H1 (cell line): Measurements from ENCODE around the gene LY9. TPM values are rescaled to one million over a fixed set of nuclear protein-coding genes. Genes with fewer than 3 reads are reported as not detected.

Source experiments
- CTCF ChIA-PET: fragments of 300-600 bp; sonication (Branson Sonifier 250); formaldehyde crosslinking; loops from one replicate; lab custom pipeline; 2021; ENCODE audit not compliant: partially characterized antibody; lab: Charles Lee
- POLR2A ChIA-PET: fragments of 300-600 bp; sonication (Branson Sonifier 250); formaldehyde crosslinking; loops from one replicate; lab custom pipeline; 2021; ENCODE audit warnings: inconsistent platforms; ENCODE audit not compliant: partially characterized antibody; lab: Charles Lee
- DNase-seq, 2 experiments: peaks; one replicate each; pipeline versions ENCODE4 v3.0.0 to v3.0.0-alpha.2; 2010 to 2022; ENCODE audit warnings: low spot score in 2 of 2, low read depth in 1 of 2, mixed read lengths in 1 of 2
- FAIRE-seq: peaks from 2 replicates; lab custom pipeline; 2011; peaks lifted over from hg19 to GRCh38; lab: Jason Lieb, UNC
- H2AFZ ChIP-seq: 2 replicates; pipeline ENCODE4 v1.8.1; 2012; ENCODE audit warnings: low read length, inconsistent platforms
- H2AK5ac ChIP-seq: 2 replicates; pipeline ENCODE4 v1.6.1; 2013; ENCODE audit warnings: low read depth, low read length
- H2BK120ac ChIP-seq: replicated peaks from 2 replicates; pipeline ENCODE3; 2013; ENCODE audit warnings: low read depth, low read length, inconsistent platforms
- H2BK12ac ChIP-seq: 2 replicates; pipeline ENCODE4 v1.6.1; 2013; ENCODE audit warnings: low read depth, low read length
- H2BK15ac ChIP-seq: 2 replicates; pipeline ENCODE4 v1.6.1; 2013; ENCODE audit warnings: low read length
- H2BK20ac ChIP-seq: 2 replicates; pipeline ENCODE4 v1.6.1; 2013; ENCODE audit warnings: low read length
- H2BK5ac ChIP-seq: 2 replicates; pipeline ENCODE4 v1.6.1; 2013; ENCODE audit warnings: low read depth, low read length
- H3K14ac ChIP-seq: 2 replicates; pipeline ENCODE4 v1.6.1; 2013; ENCODE audit warnings: inconsistent platforms; ENCODE audit not compliant: insufficient read length
- H3K18ac ChIP-seq: 2 replicates; pipeline ENCODE4 v1.6.1; 2013; ENCODE audit warnings: low read length; ENCODE audit errors: extremely low read depth
- H3K23ac ChIP-seq: 2 replicates; pipeline ENCODE4 v1.6.1; 2013; ENCODE audit warnings: inconsistent platforms; ENCODE audit not compliant: insufficient read length
- H3K23me2 ChIP-seq: 2 replicates; pipeline ENCODE4 v1.6.1; 2013; ENCODE audit warnings: low read depth, low read length
- H3K27ac ChIP-seq: 2 replicates; pipeline ENCODE4 v1.6.1; 2011; ENCODE audit warnings: low read depth, low read length, inconsistent platforms
- H3K27me3 ChIP-seq, 4 experiments: replicated peaks in 1 of 4; 1 replicate in 1 of 4; 2 replicates in 3 of 4; pipeline versions ENCODE4 v1.6.1 to v1.8.1; 2011 to 2013; ENCODE audit warnings: low read length in 3 of 4, mild to moderate bottlenecking in 3 of 4, inconsistent platforms in 2 of 4, mixed read lengths in 2 of 4, moderate library complexity in 1 of 4; ENCODE audit not compliant: control insufficient read depth in 3 of 4, insufficient read depth in 3 of 4; ENCODE audit errors: extremely low read depth in 1 of 4
- H3K36me3 ChIP-seq, 4 experiments: 2 replicates each; pipeline versions ENCODE4 v1.6.1 to v1.8.1; 2011 to 2013; ENCODE audit warnings: mild to moderate bottlenecking in 4 of 4, low read length in 3 of 4, moderate library complexity in 2 of 4, control low read depth in 1 of 4, inconsistent platforms in 1 of 4; ENCODE audit not compliant: insufficient read depth in 4 of 4, control insufficient read depth in 2 of 4
- H3K4ac ChIP-seq: replicated peaks from 2 replicates; pipeline ENCODE3; 2013; ENCODE audit warnings: low read length, low read depth, mixed read lengths, inconsistent platforms; ENCODE audit not compliant: insufficient read length
- H3K4me1 ChIP-seq, 4 experiments: replicated peaks in 1 of 4; 1 replicate in 1 of 4; 2 replicates in 3 of 4; pipeline versions ENCODE4 v1.6.1 to v1.8.1; 2011 to 2013; ENCODE audit warnings: low read length in 3 of 4, inconsistent platforms in 2 of 4, mixed read lengths in 1 of 4; ENCODE audit not compliant: insufficient read depth in 4 of 4, control insufficient read depth in 3 of 4
- H3K4me2 ChIP-seq, 2 experiments: 2 replicates each; pipeline versions ENCODE4 v1.6.1 to v1.8.1; 2011 to 2013; ENCODE audit warnings: low read depth in 2 of 2, low read length in 2 of 2, control low read depth in 1 of 2, inconsistent platforms in 1 of 2, mild to moderate bottlenecking in 1 of 2; ENCODE audit not compliant: insufficient read depth in 1 of 2
- H3K4me3 ChIP-seq, 4 experiments: fragments of 200-600, 300-600 bp in 1 of 4; sonication (generic), shearing (Covaris generic), sonication (Bioruptor Twin) in 1 of 4; 2 replicates each; pipeline versions ENCODE4 v1.5.1 to v1.8.1; 2011 to 2016; ENCODE audit warnings: low read length in 4 of 4, low read depth in 3 of 4, control low read depth in 2 of 4, inconsistent platforms in 2 of 4, mild to moderate bottlenecking in 2 of 4, mixed read lengths in 1 of 4, moderate library complexity in 1 of 4; ENCODE audit not compliant: insufficient read depth in 2 of 4; ENCODE audit errors: extremely low read depth in 1 of 4
- H3K56ac ChIP-seq: replicated peaks from 2 replicates; pipeline ENCODE3; 2013; ENCODE audit warnings: low read depth, mild to moderate bottlenecking, mixed read lengths, low read length, inconsistent platforms; ENCODE audit not compliant: insufficient read length
- H3K79me1 ChIP-seq: 2 replicates; pipeline ENCODE4 v1.6.1; 2013; ENCODE audit warnings: low read depth, low read length, control low read depth
- H3K79me2 ChIP-seq, 2 experiments: 2 replicates each; pipeline versions ENCODE4 v1.6.1 to v1.8.1; 2012 to 2013; ENCODE audit warnings: low read length in 2 of 2, mild to moderate bottlenecking in 2 of 2, inconsistent platforms in 1 of 2; ENCODE audit not compliant: insufficient read depth in 2 of 2, control insufficient read depth in 1 of 2
- H3K9ac ChIP-seq, 4 experiments: replicated peaks in 1 of 4; 1 replicate in 1 of 4; 2 replicates in 3 of 4; pipeline versions ENCODE4 v1.6.1 to v1.8.1; 2011 to 2013; ENCODE audit warnings: low read depth in 3 of 4, low read length in 3 of 4, control low read depth in 2 of 4, mild to moderate bottlenecking in 2 of 4, moderate library complexity in 2 of 4, inconsistent platforms in 1 of 4; ENCODE audit errors: extremely low read depth in 1 of 4
- H3K9me3 ChIP-seq, 2 experiments: 2 replicates each; pipeline versions ENCODE4 v1.6.1 to v1.8.1; 2012 to 2013; ENCODE audit warnings: mild to moderate bottlenecking in 2 of 2, moderate library complexity in 2 of 2, control low read depth in 1 of 2, inconsistent platforms in 1 of 2, low read depth in 1 of 2, low read length in 1 of 2, mixed read lengths in 1 of 2; ENCODE audit not compliant: insufficient read depth in 2 of 2
- H4K20me1 ChIP-seq, 2 experiments: replicated peaks in 1 of 2; 2 replicates each; pipeline versions ENCODE3 to v1.8.1; 2011 to 2013; ENCODE audit warnings: inconsistent platforms in 2 of 2, low read length in 2 of 2, mild to moderate bottlenecking in 1 of 2; ENCODE audit not compliant: insufficient read depth in 2 of 2, control insufficient read depth in 1 of 2
- H4K5ac ChIP-seq: 2 replicates; pipeline ENCODE4 v1.6.1; 2013; ENCODE audit warnings: low read length, low read depth, mixed read lengths, inconsistent platforms; ENCODE audit not compliant: insufficient read length
- H4K8ac ChIP-seq: 2 replicates; pipeline ENCODE4 v1.8.0; 2013; ENCODE audit warnings: mild to moderate bottlenecking, moderate library complexity, low read length, inconsistent platforms; ENCODE audit not compliant: insufficient read depth; ENCODE audit errors: extremely low read depth
- H4K91ac ChIP-seq: replicated peaks from 2 replicates; pipeline ENCODE3; 2013; ENCODE audit warnings: low read length, mixed read lengths, inconsistent platforms; ENCODE audit not compliant: insufficient read length
- BCL11A ChIP-seq, 2 experiments: IDR thresholded peaks; one replicate each; pipeline ENCODE4 v1.6.1; 2011; ENCODE audit warnings: low read depth in 2 of 2, low read length in 2 of 2, mild to moderate bottlenecking in 2 of 2
- CHD2 ChIP-seq: IDR thresholded peaks from 2 replicates; pipeline ENCODE4 v1.6.1; 2012; ENCODE audit warnings: low read length, improper control_type of control experiment
- EGR1 ChIP-seq: IDR thresholded peaks from 2 replicates; pipeline ENCODE4 v1.6.1; 2011; ENCODE audit warnings: low read depth, low read length, borderline replicate concordance
- EZH2 ChIP-seq: fragments of 200-600 bp; sonication (generic); IDR thresholded peaks from 2 replicates; pipeline ENCODE4 v1.7.1; 2012; ENCODE audit warnings: low read depth, mild to moderate bottlenecking, moderate library complexity, low read length, inconsistent platforms; ENCODE audit not compliant: severe bottlenecking
- FOSL1 ChIP-seq: IDR thresholded peaks from 2 replicates; pipeline ENCODE4 v1.6.1; 2011; ENCODE audit warnings: mild to moderate bottlenecking, low read depth, low read length, moderate library complexity; ENCODE audit not compliant: insufficient read depth
- HDAC6 ChIP-seq: IDR thresholded peaks from one replicate; pipeline ENCODE4 v1.7.1; 2012; ENCODE audit warnings: low read depth, mild to moderate bottlenecking, inconsistent platforms, low read length, moderate library complexity
- KDM4A ChIP-seq: IDR thresholded peaks from one replicate; pipeline ENCODE4 v1.7.1; 2012; ENCODE audit warnings: low read depth, mild to moderate bottlenecking, moderate library complexity, low read length, inconsistent platforms; ENCODE audit not compliant: severe bottlenecking
- PHF8 ChIP-seq: fragments of 200-600 bp; sonication (generic); conservative IDR thresholded peaks from 2 replicates; pipeline ENCODE4 v1.7.1; 2012; ENCODE audit warnings: low read depth, mild to moderate bottlenecking, inconsistent platforms, low read length, moderate library complexity
- POLR2A ChIP-seq, 2 experiments: IDR thresholded peaks; 1 replicate in 1 of 2; 2 replicates in 1 of 2; pipeline ENCODE4 v1.6.1; 2011; ENCODE audit warnings: low read depth in 2 of 2, low read length in 2 of 2, mild to moderate bottlenecking in 2 of 2; ENCODE audit errors: control extremely low read depth in 1 of 2
- RNF2 ChIP-seq: fragments of 200-900, 300-1000 bp; sonication (generic); IDR thresholded peaks from 2 replicates; pipeline ENCODE4 v1.7.1; 2016; ENCODE audit warnings: borderline replicate concordance, low read depth, mild to moderate bottlenecking, antibody characterized with exemption, low read length; ENCODE audit not compliant: poor library complexity, severe bottlenecking; ENCODE audit errors: missing control alignments
- RXRA ChIP-seq: IDR thresholded peaks from 2 replicates; pipeline ENCODE4 v1.6.1; 2011; ENCODE audit warnings: low read depth, mild to moderate bottlenecking, low read length, moderate library complexity; ENCODE audit not compliant: insufficient read depth
- SIRT6 ChIP-seq: IDR thresholded peaks from one replicate; pipeline ENCODE4 v1.7.1; 2012; ENCODE audit warnings: low read length, inconsistent platforms
- SIX5 ChIP-seq: IDR thresholded peaks from 2 replicates; pipeline ENCODE4 v1.6.1; 2011; ENCODE audit warnings: mild to moderate bottlenecking, low read depth, low read length
- SP1 ChIP-seq: IDR thresholded peaks from 2 replicates; pipeline ENCODE4 v1.6.1; 2011; ENCODE audit warnings: low read depth, low read length
- SUZ12 ChIP-seq: fragments of 200-600 bp; sonication (generic); IDR thresholded peaks from 2 replicates; pipeline ENCODE4 v1.6.1; 2012; ENCODE audit warnings: mild to moderate bottlenecking, inconsistent platforms, low read length, moderate library complexity, mixed read lengths
- WGBS, 2 experiments: shearing (Covaris generic) in 1 of 2; methylation state at CpG; one replicate each; pipeline versions ENCODE4 v1.1.6 to v1.1.7; 2013 to 2015; ENCODE audit warnings: low lambda C conversion rate in 2 of 2, mixed read lengths in 2 of 2, inconsistent platforms in 1 of 2, low coverage in 1 of 2, missing lambda C conversion rate in 1 of 2; ENCODE audit not compliant: insufficient replicate concordance in 2 of 2, insufficient coverage in 1 of 2, insufficient read length in 1 of 2; ENCODE audit errors: extremely low coverage in 1 of 2, missing lambda C conversion rate in 1 of 2; 5-methylcytosine and 5-hydroxymethylcytosine counted together
- polyA plus RNA-seq, 7 experiments: library from polyadenylated mRNA; depleted of rRNA in 3 of 7; stranded (reverse) in 5 of 7; unstranded in 2 of 7; fragments of >200 nt in 5 of 7; fragments of 200-250 nt in 2 of 7; gene quantifications; 1 replicate in 5 of 7; 2 replicates in 1 of 7; 4 replicates in 1 of 7; pipeline versions ENCODE4 v1.2.1 to v1.2.3, GENCODE V29; 2011 to 2013; ENCODE audit warnings: missing spikeins in 2 of 7, mixed read lengths in 2 of 7
- total RNA-seq: library from RNA; stranded (reverse); fragmentation: NEBNext Ultra II Directional; extraction: Animal tissue kit (Norgen Biotek cat#: 25700); gene quantifications from 2 replicates; pipeline ENCODE4 v1.2.1, GENCODE V29; 2021

The LY9 gene
- total and polyA plus RNA-seq, 2 of the 8 experiments (the other 6 are each of a cell fraction or from before 2014, with no cell fraction given) = not detected

GRCh38 chr1:160853754-160854153, 57.8 kb downstream of the LY9 start:
- no peak overlapping the region for H4K91ac ChIP-seq
- no peak overlapping the region for H3K4me3 ChIP-seq
- DNase-seq (no peak), FAIRE-seq (no peak)
- no peak overlapping the region for H2BK12ac ChIP-seq
- H3K36me3 ChIP-seq = no peaks in the 10 kb centered on the region
- no peak overlapping the region for H3K23ac ChIP-seq
- POLR2A ChIA-PET = no interaction called here
- no peaks in the 10 kb centered on the region; the same call in 1 of the 2 replicates for H3K79me1 ChIP-seq
- H3K14ac ChIP-seq = no peak overlapping the region
- no peak overlapping the region for H3K56ac ChIP-seq
- H4K20me1 ChIP-seq = no peaks in the 10 kb centered on the region
- no peak overlapping the region for H3K4ac ChIP-seq
- no peaks in the 10 kb centered on the region for H3K79me2 ChIP-seq
- no peak overlapping the region for H3K27ac ChIP-seq
- CTCF ChIA-PET = interaction anchor here (0.7 to 1.8 kb wide), 6 partner anchors 19 to 79 kb away, joined by 3 to 8 read pairs (median 3); no protein-coding TSS in a partner anchor
- no peak overlapping the region for H3K18ac ChIP-seq
- no peak overlapping the region for H3K9ac ChIP-seq
- no peak overlapping the region; the same call in 1 of the 2 replicates for H4K8ac ChIP-seq
- no peak overlapping the region for H2AFZ ChIP-seq
- H3K4me2 ChIP-seq = no peak overlapping the region
- H2BK5ac ChIP-seq = no peak overlapping the region
- H2AK5ac ChIP-seq = no peak overlapping the region
- H4K5ac ChIP-seq = no peak overlapping the region
- H3K9me3 ChIP-seq = no peaks in the 10 kb centered on the region
- H3K23me2 ChIP-seq = no peaks in the 10 kb centered on the region
- no peak for TF ChIP-seq POLR2A (IDR thresholded peaks at IDR 0.05; ENCODE audit: control extremely low read depth in 1 of 2, low read depth in 2 of 2, low read length in 2 of 2)
- no peak for TF ChIP-seq EGR1
- no peak for TF ChIP-seq EZH2
- TF ChIP-seq FOSL1 = no peak
- TF ChIP-seq SIX5 = no peak
- TF ChIP-seq RXRA = no peak
- no peak for TF ChIP-seq SIRT6
- no peak for TF ChIP-seq BCL11A (IDR thresholded peaks at IDR 0.05; ENCODE audit: low read depth in 2 of 2, low read length in 2 of 2)
- no peak for TF ChIP-seq KDM4A
- no peak for TF ChIP-seq CHD2
- no peak for TF ChIP-seq RNF2
- TF ChIP-seq SUZ12 = no peak
- no peak for TF ChIP-seq HDAC6
- TF ChIP-seq SP1 = no peak
- TF ChIP-seq PHF8 = no peak
- TF ChIP-seq, all 59 proteins: peak for 0
- H2BK120ac ChIP-seq = no peak overlapping the region
- 77% methylated on average over 2 of the region's 2 CpGs; no CpG with 5 or more reads in 1 of the 2 experiments for WGBS, 2 experiments
- H3K4me1 ChIP-seq = no peaks in the 10 kb centered on the region
- H3K27me3 ChIP-seq = no peaks in the 10 kb centered on the region
- no peak overlapping the region for H2BK20ac ChIP-seq
- H2BK15ac ChIP-seq = no peak overlapping the region
